BE2C (cell line): ENCODE data around the gene SFXN4.
"Not testable (repeated sequence)": the region's sequence is repeated elsewhere in the genome, so short reads cannot be mapped to it uniquely, and the experiment has no call there.

Source experiments
- DNase-seq: peaks from one replicate; pipeline ENCODE4 v3.0.0-alpha.2; 2020
- H3K27me3 ChIP-seq: fragments of 250-450 bp; sonication (Bioruptor Pico); 2 replicates; pipeline ENCODE4 v1.5.1; 2020; ENCODE audit warnings: mild to moderate bottlenecking
- H3K36me3 ChIP-seq: fragments of 250-450 bp; sonication (Bioruptor Pico); 2 replicates; pipeline ENCODE4 v1.5.1; 2020; ENCODE audit warnings: mild to moderate bottlenecking
- H3K4me1 ChIP-seq: fragments of 250-450 bp; sonication (Bioruptor Pico); 2 replicates; pipeline ENCODE4 v1.5.1; 2020
- H3K4me3 ChIP-seq: 2 replicates; pipeline ENCODE4 v1.5.1; 2011; ENCODE audit warnings: low read depth, low read length
- H3K9me3 ChIP-seq: fragments of 250-450 bp; sonication (Bioruptor Pico); 2 replicates; pipeline ENCODE4 v1.5.1; 2020
- TF ChIP-seq, protein P1 (sequence below): IDR thresholded peaks from 2 replicates; pipeline ENCODE4 v1.5.1; 2012; ENCODE audit warnings: mild to moderate bottlenecking, low read depth, low read length

Gene SFXN4

DNA sequence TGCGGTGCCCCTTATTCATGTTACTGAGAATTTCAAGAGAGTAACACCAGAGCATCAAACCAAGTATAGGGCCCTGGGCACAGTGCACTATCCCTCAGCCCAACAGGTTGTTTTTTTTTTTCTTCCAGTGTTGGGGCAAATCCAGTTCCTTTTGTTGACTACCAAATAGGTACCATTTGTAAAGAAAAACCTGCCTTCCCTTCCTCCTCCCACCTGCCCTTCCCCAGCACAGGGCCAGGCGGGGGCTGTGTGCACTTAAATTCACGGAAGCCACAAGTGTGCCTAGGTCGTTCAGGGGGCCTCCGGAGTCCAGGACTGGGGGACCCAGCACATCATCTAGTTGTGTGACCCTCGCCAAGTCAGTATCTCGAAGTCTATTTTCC lies 595 bp upstream of the SFXN4 start:
- no peak for DNase-seq
- H3K4me1 ChIP-seq = peaks cover 5% of the 10 kb centered on the region; the same call in 1 of the 2 replicates
- peaks cover 46% of the 10 kb centered on the region for H3K36me3 ChIP-seq
- peak overlapping the region; percentile 78 for H3K4me3 ChIP-seq
- H3K27me3 ChIP-seq = no peaks in the 10 kb centered on the region
- no peaks in the 10 kb centered on the region for H3K9me3 ChIP-seq
- TF ChIP-seq, protein P1, sequence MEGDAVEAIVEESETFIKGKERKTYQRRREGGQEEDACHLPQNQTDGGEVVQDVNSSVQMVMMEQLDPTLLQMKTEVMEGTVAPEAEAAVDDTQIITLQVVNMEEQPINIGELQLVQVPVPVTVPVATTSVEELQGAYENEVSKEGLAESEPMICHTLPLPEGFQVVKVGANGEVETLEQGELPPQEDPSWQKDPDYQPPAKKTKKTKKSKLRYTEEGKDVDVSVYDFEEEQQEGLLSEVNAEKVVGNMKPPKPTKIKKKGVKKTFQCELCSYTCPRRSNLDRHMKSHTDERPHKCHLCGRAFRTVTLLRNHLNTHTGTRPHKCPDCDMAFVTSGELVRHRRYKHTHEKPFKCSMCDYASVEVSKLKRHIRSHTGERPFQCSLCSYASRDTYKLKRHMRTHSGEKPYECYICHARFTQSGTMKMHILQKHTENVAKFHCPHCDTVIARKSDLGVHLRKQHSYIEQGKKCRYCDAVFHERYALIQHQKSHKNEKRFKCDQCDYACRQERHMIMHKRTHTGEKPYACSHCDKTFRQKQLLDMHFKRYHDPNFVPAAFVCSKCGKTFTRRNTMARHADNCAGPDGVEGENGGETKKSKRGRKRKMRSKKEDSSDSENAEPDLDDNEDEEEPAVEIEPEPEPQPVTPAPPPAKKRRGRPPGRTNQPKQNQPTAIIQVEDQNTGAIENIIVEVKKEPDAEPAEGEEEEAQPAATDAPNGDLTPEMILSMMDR = no peak

DNA sequence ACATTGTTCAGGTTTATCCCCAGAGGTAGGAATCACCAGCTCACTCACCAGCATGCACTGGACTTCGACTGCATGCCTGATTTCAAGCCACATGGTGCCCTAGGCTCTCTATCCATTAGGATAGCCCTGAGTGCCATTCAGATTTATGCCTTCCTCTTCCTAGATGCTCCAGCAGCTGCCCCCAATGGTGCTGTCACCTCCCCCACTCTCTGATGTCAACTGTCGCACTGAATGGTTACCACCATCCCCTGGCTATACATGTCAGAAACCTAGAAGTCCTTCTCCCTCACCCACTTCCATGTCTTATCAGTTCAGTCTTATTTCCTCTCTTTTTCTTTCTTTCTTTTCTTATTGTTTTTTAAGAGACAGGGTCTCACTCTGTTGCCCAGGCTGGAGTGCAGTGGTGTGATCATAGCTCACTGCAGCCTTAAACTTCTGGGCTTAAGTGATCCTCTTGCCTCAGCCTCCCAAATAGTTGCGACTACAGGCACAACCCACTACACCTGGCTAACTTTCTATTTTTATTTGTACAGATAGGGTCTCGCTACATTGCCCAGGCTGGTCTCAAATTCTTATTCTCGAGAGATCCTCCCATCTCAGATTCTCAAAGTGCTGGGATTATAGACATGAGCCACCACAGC lies 2.9 kb downstream of the SFXN4 start:
- H3K27me3 ChIP-seq = no peaks in the 10 kb centered on the region
- peaks cover 5% of the 10 kb centered on the region; the same call in 1 of the 2 replicates for H3K4me1 ChIP-seq
- H3K9me3 ChIP-seq = no peaks in the 10 kb centered on the region
- DNase-seq = no peak
- H3K4me3 ChIP-seq = no peak overlapping the region
- TF ChIP-seq, protein P1 = no peak
- H3K36me3 ChIP-seq = peaks cover 37% of the 10 kb centered on the region

DNA sequence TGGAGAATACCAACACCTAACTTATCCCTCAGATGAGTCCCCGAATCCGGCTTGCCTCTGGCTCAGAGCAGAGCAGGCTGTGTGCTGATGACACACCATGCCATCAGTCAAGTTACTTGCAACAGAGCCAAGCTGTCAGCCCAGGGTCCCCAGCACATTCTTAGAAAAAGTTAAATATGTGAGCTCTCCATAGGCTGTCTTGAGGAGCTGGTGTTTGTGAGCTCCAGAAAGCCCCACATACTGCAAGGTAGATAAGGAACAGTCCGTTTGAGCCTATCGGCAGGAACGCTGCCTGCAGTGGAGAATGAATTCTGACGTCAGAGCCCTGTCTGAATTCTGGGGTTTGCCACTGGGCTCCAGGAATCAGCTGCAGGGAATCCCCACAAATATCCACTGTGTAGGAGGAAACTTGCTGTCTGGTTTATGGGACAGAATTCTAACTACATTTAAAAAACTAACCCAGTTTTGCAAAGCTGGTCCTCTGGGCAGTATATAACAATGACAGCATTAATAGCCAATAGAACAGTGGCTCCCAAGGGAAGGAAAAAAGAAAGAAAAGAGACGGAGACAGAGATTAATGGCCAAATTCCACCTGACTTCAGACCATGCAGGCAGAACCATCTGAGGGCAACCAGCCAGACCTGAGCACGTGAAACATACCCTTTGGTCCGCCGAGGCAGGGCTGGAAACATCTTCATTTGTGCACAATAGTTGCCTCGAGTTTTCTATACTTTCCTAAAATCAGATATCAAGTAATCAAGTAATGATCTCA lies 3.6 kb downstream of the SFXN4 start:
- Histone ChIP-seq H3K36me3 (peaks cover 34% of the 10 kb centered on the region), H3K9me3 (no peaks in the 10 kb centered on the region), H3K27me3 (no peaks in the 10 kb centered on the region), H3K4me1 (peaks cover 5% of the 10 kb centered on the region; the same call in 1 of the 2 replicates), H3K4me3 (no peak overlapping the region)
- TF ChIP-seq, protein P1 = no peak
- no peak for DNase-seq

DNA sequence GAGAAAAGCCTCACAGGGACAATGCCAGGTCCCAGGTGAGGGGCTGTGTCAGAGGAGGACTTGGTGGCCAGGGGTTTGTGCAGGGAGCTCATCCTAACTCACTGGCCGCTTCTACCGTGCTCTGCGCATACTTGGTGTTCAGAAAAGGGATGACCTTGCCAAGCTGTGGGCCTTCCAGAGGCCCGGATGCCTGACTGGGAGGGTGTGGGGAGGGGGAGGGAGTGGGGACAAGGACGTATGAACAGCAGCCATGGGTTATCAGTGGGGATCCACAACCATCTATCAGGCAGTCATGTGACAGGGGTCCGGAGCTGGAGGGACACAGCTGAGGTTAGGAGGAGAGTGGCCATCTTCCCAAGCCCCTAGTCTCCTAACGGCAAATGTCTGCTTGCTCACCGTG lies 6.2 kb downstream of the SFXN4 start:
- DNase-seq = no peak
- TF ChIP-seq, protein P1 = no peak
- Histone ChIP-seq H3K36me3 (peaks cover 60% of the 10 kb centered on the region), H3K4me1 (peaks cover 5% of the 10 kb centered on the region; the same call in 1 of the 2 replicates), H3K4me3 (no peak overlapping the region), H3K9me3 (no peaks in the 10 kb centered on the region), H3K27me3 (no peaks in the 10 kb centered on the region)

DNA sequence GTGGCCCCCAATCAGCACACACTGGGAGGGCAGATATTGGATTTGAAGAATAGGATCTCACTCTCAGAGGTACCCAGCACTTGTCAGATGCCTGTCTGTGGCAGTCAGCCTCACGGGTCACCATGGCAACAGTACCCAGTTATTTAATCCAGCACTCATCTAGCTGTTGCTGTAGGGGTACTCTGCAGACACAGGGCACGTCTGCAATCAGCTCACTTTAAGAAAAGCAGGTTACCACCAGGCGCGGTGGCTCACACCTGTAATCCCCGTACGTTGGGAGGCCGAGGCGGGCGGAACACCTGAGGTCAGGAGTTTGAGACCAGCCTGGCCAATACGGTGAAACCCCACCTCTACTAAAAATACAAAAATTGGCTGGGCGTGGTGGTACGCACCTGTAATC lies 11.9 kb downstream of the SFXN4 start:
- no peak for DNase-seq
- H3K4me1 ChIP-seq = no peaks in the 10 kb centered on the region
- H3K27me3 ChIP-seq = no peaks in the 10 kb centered on the region
- H3K9me3 ChIP-seq = no peaks in the 10 kb centered on the region
- H3K36me3 ChIP-seq = peaks cover 69% of the 10 kb centered on the region
- TF ChIP-seq, protein P1 = no peak
- H3K4me3 ChIP-seq = no peak overlapping the region

DNA sequence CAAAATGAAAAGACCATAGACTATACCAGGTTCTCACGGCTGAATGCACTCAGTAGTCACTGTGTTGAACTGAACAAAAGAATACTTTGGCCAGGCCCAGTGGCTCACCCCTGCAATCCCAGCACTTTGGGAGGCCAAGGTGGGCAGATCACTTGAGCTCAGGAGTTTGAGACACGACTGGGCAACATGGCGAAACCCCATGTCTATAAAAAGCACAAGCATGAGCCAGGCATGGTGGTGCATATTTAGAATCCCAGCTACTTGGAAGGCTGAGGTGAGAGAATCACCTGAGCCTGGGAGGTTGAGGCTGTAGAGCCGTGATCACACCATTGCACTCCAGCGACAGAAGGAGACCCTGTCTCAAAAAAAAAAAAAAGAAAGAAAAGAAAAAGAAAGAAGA lies 12.5 kb downstream of the SFXN4 start:
- no peaks in the 10 kb centered on the region for H3K9me3 ChIP-seq
- H3K27me3 ChIP-seq = no peaks in the 10 kb centered on the region
- H3K36me3 ChIP-seq = peaks cover 68% of the 10 kb centered on the region
- no peak for DNase-seq
- no peaks in the 10 kb centered on the region for H3K4me1 ChIP-seq
- no peak overlapping the region for H3K4me3 ChIP-seq
- TF ChIP-seq, protein P1 = no peak

DNA sequence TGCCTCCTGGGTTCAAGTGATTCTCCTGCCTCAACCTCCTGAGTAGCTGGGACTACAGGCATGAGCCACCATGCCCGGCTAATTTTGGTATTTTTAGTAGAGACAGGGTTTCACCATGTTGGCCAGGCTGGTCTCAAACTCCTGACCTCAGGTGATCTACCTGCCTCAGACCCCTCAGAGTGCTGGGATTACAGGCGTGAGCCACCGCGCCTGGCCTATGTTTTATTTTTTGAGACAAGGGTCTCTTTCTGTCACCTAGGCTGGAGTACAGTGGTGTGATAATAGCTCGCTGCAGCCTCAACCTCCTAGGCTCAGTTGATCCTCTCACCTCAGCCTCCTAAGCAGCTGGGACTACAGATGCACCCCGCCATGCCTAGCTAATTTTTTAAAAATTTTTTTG lies 13.9 kb downstream of the SFXN4 start:
- H3K36me3 ChIP-seq = peaks cover 71% of the 10 kb centered on the region
- not testable (repeated sequence) for H3K4me3 ChIP-seq, DNase-seq, H3K9me3 ChIP-seq, H3K27me3 ChIP-seq, H3K4me1 ChIP-seq
